ENCODE results near the gene YWHAQ.
"Not testable (repeated sequence)": the region's sequence is repeated elsewhere in the genome, so short reads cannot be mapped to it uniquely, and the experiment has no call there.

YWHAQ gene

GRCh38 chr2:9593925-9594324 lies 36.9 kb downstream of the YWHAQ start:
- peak in 1 of 5 experiments; percentile 13 for DNase-seq

- DNase-seq = no peak
Observed at GRCh38 chr2:9592699-9593098, 38.1 kb downstream of the YWHAQ start.

- peak in 1 of 5 experiments; percentile 41 for DNase-seq
Observed at GRCh38 chr2:9590641-9591040, 40.2 kb downstream of the YWHAQ start.

DNA sequence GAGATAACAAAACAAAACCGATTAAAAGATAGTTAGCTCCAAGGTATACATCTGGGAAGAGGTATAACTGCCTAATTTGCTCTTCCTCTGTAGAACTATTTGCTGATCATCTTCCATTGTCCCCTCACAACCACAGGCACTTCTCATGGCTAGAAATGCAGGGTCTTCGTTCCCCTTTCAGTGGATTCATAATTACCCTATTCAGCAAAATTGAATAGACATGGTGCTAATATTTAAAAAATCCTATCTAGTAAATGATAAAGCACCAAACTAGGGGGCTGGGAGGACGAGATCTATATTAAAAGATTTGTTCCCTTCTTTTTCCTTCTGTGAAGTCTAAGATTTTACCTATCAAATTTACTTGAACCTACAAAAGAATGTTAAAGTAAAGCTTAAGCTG lies 44.3 kb downstream of the YWHAQ start:
- DNase-seq = no peak

GRCh38 chr2:9585486-9585885 lies 45.3 kb downstream of the YWHAQ start:
- DNase-seq = no peak

DNA sequence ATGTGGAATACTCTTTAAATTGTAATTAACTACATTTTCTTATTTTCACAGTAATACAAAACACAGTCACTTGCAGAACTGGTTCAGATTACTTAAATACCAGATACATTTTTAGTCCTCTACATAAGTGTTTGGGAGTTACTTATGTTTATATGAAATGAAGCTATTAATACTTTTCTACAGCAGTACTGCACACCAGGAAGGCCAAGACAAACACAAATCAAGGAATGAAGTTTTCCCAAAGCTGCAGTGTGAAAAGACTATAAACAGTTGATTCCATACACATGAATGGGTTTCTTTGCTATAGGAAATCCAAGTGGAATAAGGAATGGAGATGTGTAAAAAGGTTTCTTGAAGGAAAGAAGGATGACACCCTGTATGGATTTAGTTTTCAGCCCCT lies 45.9 kb downstream of the YWHAQ start:
- not testable (repeated sequence) for DNase-seq

GRCh38 chr2:9582624-9583023 lies 48.2 kb downstream of the YWHAQ start:
- no peak for DNase-seq

DNA sequence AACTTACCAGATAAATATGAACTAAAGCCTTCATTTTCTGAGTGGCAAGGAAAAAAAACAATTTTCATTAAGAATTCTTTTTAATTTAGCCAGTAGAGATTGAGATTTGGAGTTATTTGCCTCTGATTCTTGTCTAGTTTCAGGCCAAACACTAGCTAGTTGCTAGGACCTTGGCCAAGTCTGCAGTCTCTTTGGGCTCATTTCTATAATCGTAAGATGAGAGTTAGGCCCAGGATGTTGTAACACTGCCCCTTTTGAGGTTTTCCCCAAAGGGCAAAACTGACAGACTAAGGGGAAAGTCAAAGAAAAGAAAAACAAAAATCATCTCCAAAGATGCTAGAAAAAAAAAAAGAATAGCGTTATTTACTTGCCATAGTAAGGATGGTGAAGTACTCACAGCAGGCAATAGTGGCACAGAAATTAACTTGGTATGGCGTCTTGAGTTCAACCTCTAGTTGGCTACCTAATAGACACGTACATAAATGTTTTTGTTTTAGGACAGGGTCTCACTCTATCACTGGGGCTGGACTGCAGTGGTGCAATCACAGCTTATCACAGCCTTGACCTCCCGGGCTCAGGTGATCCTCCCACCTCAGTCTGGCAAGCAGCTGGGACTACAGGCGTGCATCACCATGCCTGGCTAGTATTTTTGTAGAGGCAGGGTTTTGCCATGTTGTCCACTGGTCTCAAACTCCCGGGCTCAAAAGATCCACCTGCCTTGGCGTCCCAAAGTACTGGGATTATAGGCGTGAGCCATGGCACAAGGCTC lies 52.1 kb downstream of the YWHAQ start:
- no peak for DNase-seq

- DNase-seq = no peak
Observed at GRCh38 chr2:9574331-9574730, 56.5 kb downstream of the YWHAQ start.

DNA sequence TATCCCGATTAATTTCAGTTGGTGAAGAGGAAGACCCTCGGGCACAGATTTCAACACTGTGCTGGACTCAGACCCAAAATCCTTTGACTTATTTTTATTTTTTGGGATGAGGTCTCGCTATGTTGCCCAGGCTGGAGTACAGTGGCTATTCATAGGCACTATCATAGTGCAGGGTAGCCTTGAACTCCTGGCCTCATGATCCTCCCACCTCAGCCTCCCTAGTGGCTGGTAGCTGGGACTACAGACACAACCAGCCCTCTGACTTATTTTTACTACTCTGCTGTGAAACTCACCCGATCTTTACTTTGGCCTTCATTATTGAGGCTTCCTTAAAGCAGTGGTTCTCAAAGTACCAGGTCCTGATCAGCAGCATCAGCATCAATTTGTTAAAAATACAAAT lies 57.0 kb downstream of the YWHAQ start:
- peak in 1 of 5 experiments; percentile 22 for DNase-seq

GRCh38 chr2:9573013-9573720 lies 57.6 kb downstream of the YWHAQ start:
- no peak for DNase-seq

DNA sequence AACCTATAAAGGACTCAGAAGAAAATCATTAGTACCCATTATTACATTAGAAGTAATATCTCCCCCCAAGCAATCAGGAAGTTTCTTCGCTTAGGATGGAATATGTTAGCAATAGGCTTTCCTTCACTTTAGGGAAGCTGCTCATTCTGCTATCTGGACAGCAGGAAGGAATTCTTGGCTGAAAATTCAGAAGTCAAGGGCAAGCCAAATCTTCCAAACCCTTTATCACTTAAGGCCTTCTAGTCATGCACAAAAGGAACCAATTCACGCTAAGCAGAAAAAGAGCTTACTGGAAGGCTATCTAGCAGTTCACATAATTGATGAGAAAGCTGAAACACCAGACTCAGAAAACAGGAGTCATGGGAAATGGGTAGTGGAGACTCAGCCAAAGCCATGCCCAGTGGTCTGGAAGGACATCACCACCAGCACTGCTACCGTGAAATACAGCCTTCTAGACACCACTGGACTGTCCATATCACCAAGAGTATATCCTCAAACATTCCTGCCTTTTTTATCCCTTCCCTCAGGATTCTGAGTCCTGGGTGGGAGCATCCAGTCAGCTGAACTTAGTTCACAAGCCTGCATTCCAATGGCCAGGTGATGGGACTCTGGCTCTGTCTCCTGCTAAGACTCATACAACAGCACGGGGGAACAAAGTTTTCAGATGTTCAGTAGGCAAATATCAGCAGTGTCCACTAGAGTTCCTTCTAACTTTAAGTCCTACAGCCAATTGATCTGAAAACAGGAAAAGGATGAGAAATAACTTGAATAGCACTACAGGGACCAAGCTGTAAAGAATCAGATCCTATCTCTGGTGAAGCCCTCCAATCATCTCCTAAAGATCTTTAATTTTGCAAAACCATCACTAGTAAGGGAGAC lies 60.4 kb downstream of the YWHAQ start:
- no peak for DNase-seq

GRCh38 chr2:9565436-9566153 lies 65.2 kb downstream of the YWHAQ start:
- no peak for DNase-seq

GRCh38 chr2:9560628-9561027 lies 70.2 kb downstream of the YWHAQ start:
- DNase-seq = no peak

DNA sequence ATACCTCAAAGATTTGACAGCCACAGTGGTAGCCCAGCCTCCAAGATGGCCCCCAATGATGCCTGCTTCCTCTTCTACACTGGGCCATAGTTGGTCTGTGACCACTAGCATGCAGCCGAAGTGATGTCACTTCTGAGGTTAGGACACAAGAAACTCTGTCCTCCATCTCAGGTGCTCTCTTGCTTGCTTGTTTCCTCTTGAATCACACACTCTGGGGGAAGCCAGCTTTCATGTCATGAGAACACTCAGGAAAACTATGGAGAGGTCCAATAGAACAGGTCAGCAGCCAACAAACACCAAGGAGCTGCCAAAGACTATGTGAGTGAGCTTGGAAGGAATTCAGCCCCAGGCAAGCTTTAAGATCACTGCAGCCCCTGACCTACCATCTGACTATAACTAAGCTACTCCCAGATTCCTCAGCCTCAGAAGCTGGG lies 71.8 kb downstream of the YWHAQ start:
- DNase-seq = no peak

DNA sequence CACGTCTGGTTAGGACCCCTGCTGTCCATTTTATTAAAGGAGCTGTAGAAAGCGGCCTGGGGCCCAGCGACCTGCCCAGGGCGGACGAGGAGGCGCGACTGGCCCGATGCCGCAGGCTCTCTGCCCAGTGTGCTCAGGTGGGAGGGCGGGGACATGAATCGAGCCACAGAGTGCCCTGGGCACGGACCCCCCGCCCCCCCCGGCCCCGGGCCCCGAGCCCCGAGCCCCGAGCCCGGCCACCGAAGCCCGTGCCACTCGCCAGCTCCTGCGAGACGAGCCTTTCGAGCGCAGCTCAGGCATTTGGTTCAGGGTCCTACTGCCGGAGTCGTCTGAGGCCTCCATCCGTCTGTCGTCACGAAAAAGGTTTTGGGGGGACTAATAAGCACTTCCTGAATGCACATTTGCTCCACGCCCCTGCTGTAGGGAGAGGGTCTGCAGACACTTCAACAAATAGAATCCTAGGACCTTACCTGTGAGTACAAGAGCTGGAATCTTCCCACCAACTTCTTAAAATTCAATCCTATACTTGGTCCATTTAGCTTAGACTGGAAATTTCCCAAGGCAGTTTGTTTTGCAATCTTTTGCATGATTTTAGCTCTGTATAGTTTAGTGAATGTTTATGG lies 74.6 kb downstream of the YWHAQ start:
- DNase-seq = peak in 2 of 5 experiments; percentile 1 to 59

GRCh38 chr2:9555297-9556120 lies 75.3 kb downstream of the YWHAQ start, which contains the start of gene ADAM17:
ADAM17 (minus strand) TSS chr2:9555830; CDS start chr2:9555605, 225 bp downstream.
- DNase-seq = peak; percentile 65 to 93 (median 75)

- DNase-seq = peak in 3 of 5 experiments; percentile 4 to 75 (median 11)
Observed at GRCh38 chr2:9554921-9555296, 75.9 kb downstream of the YWHAQ start.

GRCh38 chr2:9552219-9553178 lies 78.3 kb downstream of the YWHAQ start:
- peak in 2 of 5 experiments; percentile 36 to 53 for DNase-seq

Measured in T-helper 2 cell (primary cell).